Activated CD4-positive, alpha-beta T cell treated with anti-CD3 and anti-CD28 coated beads for 24 hours (primary cell): ENCODE measurements around the gene ALDH4A1.
A peak's percentile ranks its signal among the peaks of the same experiment; 100 is the strongest.

ENCODE experiments used
- DNase-seq, 2 donors: peaks; one replicate each; pipeline ENCODE4 v3.0.0-alpha.2; 2020; ENCODE audit warnings: low read depth in 2 of 2

The ALDH4A1 gene, protein sequence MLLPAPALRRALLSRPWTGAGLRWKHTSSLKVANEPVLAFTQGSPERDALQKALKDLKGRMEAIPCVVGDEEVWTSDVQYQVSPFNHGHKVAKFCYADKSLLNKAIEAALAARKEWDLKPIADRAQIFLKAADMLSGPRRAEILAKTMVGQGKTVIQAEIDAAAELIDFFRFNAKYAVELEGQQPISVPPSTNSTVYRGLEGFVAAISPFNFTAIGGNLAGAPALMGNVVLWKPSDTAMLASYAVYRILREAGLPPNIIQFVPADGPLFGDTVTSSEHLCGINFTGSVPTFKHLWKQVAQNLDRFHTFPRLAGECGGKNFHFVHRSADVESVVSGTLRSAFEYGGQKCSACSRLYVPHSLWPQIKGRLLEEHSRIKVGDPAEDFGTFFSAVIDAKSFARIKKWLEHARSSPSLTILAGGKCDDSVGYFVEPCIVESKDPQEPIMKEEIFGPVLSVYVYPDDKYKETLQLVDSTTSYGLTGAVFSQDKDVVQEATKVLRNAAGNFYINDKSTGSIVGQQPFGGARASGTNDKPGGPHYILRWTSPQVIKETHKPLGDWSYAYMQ

DNA sequence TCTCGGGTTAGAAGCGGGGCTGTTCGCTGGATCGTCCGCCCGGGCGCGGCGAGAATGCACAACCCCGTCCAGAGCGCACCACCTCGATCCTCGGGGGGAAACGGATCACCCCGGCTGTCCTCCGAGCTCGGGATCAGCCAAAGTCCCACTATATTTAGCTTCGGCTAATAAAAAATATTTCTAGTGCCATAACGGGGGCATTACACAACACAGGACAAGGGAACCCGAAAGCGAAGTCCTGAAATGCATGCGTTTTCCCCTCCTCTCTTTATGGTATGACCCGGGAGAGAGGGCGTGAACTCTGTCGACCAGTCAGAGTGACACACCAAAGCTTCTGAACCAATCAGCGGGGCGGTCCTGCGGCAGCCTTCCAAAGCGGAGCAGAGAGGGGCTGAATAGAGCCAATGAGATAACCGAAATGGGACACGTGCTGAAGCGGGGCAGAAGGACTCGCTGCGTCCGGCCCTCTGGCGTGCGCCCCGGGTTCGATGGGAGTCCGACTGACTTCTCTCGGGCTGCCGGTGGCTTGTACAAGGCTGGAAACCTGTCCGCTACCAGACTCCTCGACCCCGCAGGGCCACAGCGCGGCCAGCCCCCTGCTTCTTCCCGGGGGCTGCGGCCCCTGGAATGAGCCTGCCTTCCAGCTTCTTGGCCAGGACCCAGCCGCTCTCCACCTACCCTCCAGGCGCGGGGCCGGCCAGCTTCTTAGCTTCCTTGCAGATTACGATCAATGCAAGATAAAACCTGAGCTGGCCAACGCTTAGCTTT is at the start of gene ALDH4A1:
ALDH4A1 (minus strand) TSS at position 33 of the 768 bp plus-strand sequence; CDS start at position 1, 32 bp downstream.
- peak; percentile 83 to 86 for DNase-seq

GRCh38 chr1:18951818-18952391 is 49.5 kb upstream of the ALDH4A1 start:
- peak; percentile 64 to 73 for DNase-seq

GRCh38 chr1:18951416-18951815 is 49.1 kb upstream of the ALDH4A1 start:
- no peak for DNase-seq

DNA sequence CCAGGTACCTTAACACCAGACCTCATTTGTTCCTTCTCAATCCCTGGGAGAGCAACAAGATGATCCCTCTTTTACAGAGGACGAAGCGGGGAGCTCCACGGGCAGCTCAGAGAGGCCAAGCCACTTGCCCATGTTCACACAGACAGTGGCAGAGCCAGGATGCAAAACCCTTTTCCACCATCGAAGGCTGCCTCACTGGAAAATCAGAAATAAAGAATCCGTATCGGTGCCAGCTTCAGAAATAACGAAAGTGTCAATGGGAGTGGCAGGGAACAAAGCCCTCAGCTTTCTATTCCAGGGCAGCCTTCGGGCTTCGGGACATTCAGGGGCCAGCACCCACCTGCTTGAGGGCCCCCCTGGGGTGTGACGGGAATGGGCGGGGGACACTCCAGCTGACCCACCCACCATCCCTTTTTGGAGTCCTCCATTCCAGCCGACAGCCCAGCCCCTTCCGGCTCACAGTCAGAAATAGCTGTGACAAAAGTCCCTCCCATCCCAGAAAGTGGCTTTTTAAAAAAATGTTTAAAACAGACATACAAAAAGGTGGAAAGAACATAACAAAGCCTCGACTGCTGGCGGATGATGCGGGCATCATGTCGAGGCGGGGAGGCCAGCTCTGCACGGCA is 48.2 kb upstream of the ALDH4A1 start:
- no peak for DNase-seq

GRCh38 chr1:18949686-18950400 is 47.5 kb upstream of the ALDH4A1 start:
- DNase-seq, result no peak

DNA sequence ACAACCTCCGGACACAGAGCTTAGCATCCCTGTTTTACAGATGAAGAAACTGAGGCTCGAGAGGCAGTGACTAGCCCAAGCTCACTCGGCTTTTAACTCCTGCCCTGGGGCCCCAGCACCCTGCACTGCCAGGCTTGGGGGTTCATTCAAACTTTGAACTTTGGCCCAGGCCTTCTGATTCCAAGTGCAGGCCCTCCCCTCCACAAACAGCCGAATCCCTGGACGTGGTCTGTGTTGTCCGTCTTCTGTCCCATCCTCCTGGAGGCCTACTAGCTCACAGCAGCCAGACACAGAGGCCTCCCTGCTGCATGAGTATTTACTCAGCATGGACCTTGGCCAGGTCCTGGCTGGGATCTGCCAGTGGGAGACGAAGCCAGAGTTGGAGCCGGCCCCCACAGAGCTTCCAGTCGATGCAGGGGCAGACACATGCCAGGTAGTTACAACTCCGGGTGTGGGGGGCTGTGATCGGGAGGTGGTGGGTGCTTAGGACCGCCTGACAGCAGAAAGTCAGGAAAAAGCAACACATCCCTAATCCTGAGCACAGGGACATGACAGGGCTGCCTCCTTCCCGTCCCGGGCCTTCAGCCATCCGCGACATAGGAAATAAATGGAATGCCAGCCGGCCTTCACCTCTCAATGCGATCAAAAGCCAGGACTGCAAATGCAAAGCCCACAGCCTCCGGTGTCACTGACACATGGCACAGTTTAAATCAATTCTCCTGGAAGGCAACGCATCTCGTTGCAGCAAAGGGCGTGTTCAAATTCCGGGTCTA is 46.7 kb upstream of the ALDH4A1 start:
- DNase-seq, result no peak

GRCh38 chr1:18948048-18948912 is 45.9 kb upstream of the ALDH4A1 start:
- no peak for DNase-seq

GRCh38 chr1:18947570-18947969 is 45.2 kb upstream of the ALDH4A1 start:
- no peak for DNase-seq

DNA sequence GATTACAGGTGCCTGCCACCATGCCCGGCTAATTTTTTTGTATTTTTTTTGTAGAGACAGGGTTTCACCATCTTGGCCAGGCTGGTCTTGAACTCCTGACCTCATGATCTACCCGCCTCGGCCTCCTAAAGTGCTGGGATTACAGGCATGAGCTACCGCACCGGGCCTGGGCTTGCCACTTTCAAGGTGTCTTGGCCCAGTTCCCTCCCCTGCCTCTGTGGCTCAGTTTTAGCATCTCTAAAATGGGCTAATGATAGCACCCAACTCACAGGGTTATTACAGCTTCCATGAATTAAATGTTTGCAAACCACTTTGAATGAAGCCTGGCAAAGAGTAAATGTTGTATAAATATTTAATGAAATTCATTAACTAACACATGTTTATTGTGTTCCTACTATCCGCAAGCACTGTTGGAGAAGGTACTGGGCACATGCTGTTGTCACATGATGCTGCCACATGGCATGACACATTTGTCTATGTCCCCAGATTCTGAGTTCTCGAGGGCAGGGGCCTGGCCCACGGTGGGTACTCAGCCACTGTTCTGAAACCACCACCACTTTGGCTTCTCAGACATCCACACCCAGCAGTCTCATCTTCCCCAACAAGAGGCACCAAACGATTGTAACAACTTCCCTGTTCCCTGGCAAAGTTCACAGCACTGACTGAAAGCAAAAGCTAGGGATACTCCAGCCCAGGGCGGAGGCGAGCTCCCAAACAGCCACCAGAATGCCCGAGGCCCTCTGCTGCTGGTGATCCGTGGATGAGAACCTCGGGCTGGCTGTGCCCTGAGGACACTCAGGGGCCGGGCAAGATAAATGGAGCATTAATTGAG is 44.4 kb upstream of the ALDH4A1 start:
- no peak for DNase-seq

- DNase-seq, result no peak
Observed at GRCh38 chr1:18945401-18945849, 43.1 kb upstream of the ALDH4A1 start.

- DNase-seq, result no peak
Observed at GRCh38 chr1:18944810-18945209, 42.5 kb upstream of the ALDH4A1 start.

- DNase-seq, result no peak
Observed at GRCh38 chr1:18943914-18944572, 41.7 kb upstream of the ALDH4A1 start.

DNA sequence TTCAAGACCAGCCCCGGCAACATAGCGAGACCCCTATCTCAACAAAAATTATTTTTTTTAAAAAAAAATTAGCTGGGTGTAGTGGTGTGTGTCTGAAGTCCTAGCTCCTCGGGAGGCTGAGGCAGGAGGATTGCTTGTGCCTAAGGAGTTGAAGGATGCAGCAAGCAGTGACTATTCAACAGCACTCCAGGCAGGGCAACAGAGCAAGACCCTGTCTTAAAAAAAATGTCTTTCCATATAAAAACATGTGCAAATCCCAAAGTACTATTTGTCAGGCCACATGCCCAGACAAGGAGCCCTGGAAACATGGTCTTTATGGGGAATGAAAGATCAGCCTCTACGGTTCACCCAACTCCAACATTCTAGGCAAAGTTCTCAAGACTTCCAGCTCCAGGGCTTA is 40.8 kb upstream of the ALDH4A1 start:
- no peak for DNase-seq

DNA sequence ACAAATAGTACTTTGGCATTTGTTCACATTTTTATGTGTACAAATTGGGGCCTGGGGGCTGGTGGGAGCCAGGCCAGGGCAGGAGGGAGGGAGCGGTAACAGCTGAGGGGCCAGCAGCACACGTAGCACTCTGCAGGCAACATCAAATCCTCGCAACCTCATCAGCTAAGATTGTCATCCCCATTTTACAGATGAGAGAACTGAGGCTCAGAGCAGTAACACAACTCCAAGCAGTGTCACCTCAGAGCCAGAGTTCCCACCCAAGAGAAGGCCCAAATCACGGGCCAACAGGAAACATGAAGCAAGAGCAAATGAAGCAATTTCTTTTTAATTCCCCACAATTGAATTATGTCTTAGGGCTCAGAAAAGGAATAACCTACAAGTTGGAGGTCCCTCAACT is 40.0 kb upstream of the ALDH4A1 start:
- no peak for DNase-seq

- DNase-seq, result no peak
Observed at GRCh38 chr1:18941221-18942141, 39.1 kb upstream of the ALDH4A1 start.

DNA sequence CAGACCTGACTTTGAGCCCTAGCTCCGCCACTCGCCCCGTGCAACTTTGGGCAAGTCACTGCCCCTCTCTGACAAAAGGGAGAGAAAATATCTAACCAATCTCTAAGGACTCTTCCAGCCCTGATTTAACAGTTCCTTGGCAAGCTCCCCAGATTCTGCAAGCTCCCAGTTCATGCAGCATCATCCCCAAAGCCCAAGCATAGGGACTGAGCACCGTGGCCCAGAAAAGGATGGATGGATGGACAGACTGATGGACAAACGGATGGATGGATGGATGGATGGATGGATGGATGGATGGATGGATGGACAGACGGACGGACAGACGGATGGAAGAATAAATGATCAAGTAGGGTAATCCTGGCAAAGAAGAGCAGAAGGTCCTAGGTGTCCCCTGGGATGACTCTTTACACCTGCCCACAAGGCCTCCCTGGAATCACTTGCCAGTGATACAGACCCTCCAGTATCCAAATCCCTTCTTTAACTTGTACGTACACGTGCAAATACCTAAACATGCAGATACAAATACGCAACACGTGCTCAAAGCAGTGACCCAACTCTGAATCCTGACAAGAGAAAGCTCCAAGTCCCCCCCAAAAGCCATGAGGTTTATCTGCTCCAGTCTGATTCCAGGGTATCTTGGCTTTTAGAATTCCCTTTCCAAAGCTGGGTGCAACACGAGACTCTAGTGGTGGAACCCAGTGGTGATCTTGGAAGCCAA is 38.1 kb upstream of the ALDH4A1 start:
- DNase-seq, result no peak
